HG03060 (cell line): ENCODE data around the gene RNF11.
"Not testable (repeated sequence)": the region's sequence is repeated elsewhere in the genome, so short reads cannot be mapped to it uniquely, and the experiment has no call there.

Experiments used
- ATAC-seq: cut with Tn5 transposase; IDR thresholded peaks from one replicate; pipeline ENCODE4 v1.9.1; 2021; ENCODE audit warnings: low read depth, moderate number of reproducible peaks; ENCODE audit not compliant: unreplicated experiment

The RNF11 gene

DNA sequence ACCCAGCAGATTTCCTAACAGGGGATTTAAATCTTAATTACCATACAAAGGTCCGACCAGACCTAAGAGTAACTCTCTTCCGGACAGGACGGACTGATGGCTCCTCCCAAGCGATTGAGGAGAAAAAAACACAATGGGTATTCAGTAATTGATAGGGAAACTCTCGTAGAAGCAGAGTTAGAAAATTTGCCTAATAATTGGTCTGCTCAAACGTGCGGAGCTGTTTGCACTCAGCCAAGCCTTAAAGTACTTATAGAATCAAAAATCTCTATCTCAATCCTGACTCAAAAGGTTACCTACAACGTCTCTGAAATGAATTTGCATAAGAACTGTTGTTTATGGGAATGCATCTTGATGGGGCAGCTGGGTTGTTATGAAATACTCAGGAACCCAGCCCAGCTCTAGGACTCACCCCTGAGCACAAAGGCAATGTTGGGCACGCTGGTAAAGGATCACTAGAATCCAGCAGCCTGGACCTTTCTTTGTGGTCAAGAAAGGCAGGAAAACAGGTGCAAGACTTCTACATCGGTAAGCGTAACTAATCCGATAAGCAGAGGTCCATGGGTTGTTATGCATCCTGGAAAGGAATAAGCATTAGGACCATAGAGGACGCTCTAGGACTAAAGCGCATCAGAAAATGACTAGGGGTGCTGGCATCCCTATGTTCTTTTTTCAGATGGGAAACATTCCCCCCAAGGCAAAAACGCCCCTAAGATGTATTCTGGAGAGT is 8.7 kb upstream of the RNF11 start:
- not testable (repeated sequence) for ATAC-seq

GRCh38 chr1:51228471-51228870 is 7.6 kb upstream of the RNF11 start:
- not testable (repeated sequence) for ATAC-seq

DNA sequence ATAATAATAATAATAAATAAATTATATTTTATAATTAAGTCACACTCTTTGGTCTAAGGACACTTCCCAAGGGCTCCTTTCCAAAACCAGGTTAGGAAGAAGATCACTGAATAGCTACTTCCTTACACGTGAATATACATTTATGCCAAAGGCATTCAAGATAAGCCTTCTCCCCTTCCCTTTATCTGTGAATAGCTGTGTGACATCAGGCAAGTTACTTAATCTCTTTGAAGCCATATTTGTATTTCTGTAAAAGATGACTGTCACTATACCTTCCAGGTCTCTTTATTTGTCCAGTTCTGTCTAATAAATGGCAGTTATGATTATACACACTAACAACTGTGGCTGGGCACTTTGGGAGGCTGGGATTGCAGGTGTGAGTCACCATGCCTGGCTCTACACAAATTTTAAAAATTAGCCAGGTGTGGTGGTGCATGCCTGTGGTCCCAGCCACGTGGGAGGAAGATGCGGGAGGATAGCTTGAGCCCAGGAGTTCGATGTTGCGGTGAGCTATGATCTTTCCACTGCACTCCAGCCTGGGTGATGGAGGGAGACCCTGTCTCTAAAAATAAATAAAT is 5.5 kb upstream of the RNF11 start:
- no peak for ATAC-seq

DNA sequence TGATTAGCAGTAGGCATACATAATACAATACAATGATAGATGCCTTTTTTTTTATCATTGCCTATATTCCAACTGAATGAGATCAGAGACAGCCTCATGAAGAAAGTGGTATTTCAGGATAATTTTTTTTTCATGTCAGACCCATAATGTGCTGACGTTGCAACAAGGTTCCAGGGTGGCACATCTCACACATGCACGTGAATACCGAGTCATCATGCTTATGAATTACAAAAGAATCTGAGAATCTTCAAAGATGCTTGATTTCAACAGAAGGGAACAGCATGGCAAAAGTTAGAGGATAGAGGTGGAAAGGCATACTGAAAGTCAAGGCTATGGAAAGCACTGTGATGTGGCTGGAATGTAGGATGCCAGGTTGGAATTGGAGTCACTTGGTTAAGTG is 5.0 kb upstream of the RNF11 start:
- ATAC-seq: no peak

DNA sequence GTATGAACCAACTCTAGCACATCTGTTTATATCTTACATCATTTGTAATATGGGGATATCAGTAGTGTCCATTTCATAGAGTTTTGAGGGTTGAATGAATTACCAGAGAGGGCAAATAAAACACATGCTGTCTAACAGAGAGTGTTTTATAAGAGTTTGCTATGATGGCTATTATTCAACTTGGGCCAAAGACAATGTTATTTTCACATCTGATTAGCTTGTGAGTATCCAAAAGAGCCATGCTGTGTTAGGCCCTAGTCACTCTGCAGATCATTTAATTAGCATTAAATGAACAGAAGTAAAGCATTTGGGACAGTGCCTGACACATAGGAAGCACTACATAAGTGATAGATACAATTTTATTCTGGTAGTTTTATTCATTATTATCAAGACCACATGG is 4.2 kb upstream of the RNF11 start:
- no peak for ATAC-seq

- ATAC-seq: not testable (repeated sequence)
Observed at GRCh38 chr1:51234236-51234635, 1.8 kb upstream of the RNF11 start.

- peak; percentile 70 for ATAC-seq
Observed at GRCh38 chr1:51234721-51235425, 1.2 kb upstream of the RNF11 start.

DNA sequence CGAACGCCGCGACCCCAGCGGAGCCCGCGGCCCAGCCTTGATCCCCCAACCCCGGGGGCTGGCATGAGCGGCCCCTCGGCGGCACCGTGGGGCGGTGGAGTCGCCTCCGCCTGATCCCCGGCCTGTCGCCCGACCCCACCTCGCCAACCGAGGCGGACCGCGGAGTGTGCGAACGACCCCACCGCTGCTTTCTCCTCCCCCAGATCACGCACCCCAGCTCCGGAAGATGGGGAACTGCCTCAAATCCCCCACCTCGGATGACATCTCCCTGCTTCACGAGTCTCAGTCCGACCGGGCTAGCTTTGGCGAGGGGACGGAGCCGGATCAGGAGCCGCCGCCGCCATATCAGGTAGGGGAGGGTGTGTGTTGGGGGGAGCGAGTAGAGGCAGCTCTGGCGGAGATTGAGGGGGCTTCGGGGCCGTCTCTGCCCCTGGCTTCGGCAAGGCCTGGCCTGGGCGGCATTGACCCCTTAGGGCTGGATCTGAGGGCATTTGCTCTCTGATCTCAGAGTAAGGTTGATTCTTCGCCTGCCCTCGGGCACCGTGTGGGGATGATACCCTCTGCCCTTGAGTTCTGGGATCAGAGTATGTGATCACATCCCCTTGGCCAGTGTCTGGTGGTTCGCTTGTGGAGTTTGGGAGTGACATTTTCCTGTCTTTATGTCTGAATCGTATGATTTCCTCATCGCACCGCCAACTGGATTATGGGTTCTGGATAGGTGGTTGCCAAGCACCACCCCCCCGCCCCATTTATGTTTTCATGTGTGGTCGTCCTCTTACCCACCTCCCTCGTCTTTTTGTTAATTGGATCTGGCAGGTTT is 668 bp downstream of the RNF11 start:
- ATAC-seq: no peak

- ATAC-seq: no peak
Observed at GRCh38 chr1:51237351-51238033, 1.4 kb downstream of the RNF11 start.

DNA sequence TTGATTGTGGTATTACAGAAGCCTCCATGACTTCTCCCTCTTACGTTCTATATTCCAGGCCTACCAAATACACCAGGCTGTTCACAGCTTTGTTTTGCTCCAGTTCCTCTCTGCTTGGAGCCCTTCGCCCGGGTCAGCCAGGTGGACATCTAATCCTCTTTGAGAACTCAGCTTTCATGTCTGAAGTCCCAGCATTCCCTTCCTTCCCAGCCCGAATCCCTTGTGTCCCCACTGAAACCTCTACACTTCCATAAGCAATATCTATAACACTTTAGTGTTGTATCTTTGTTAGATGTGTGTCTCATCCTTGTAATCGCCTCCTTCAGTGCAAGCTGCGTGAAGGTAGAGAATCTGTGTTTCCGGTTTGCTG is 1.9 kb downstream of the RNF11 start:
- no peak for ATAC-seq

DNA sequence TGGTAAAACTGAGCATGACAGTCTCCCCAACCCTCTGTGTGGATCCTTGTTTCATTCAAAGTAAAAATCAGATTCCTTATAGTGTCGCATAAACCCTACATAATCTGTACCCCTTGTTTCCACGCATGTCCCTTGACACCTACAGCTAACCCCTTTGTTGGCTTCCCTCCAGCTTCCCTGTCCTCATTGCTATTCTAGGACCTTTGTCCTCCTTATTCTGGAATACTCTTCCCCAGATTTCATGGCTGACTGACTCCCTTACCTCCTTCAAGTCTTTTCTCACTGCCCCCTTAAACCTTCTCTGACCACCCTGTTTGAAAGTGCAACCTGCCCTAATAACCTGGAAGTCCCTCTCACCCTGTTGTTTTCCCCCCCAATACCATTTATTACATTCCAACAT is 4.0 kb downstream of the RNF11 start:
- no peak for ATAC-seq

DNA sequence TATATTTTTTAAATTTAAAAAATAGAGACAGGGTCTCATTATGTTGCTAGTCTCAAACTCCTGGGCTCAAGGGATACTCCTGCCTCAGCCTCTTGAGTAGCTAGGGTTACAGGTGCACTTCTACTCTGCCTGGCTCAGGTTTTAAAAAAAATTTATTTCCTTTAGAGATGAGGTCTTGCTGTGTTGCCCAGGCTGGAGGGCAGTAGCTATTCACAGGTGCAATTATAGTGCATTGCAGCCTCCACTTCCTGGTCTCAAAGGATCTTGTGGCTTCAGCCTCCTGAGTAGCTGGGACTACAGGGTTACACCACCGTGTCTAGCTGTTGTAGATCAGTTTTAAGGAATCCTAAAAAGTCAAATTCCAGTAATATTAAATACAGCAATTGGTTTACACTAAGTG is 5.0 kb downstream of the RNF11 start:
- no peak for ATAC-seq

DNA sequence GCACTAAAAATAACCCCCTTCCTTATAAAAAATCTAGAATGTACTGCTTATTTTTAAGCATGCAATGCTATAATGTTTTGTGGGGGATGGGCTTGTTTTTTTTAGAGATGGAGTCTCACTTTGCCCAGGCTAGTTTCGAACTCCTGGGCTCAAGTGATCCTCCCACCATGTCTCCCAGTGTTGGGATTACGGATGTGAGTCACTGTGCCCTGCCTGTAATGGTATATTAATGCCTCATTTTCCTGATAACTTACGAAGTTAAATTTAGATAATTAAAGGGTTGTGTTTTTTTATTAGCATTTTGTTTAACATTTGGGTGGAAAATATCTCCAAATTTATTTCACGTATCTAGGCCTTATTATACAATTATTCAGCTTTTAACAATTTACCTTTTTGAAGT is 6.5 kb downstream of the RNF11 start:
- no peak for ATAC-seq

DNA sequence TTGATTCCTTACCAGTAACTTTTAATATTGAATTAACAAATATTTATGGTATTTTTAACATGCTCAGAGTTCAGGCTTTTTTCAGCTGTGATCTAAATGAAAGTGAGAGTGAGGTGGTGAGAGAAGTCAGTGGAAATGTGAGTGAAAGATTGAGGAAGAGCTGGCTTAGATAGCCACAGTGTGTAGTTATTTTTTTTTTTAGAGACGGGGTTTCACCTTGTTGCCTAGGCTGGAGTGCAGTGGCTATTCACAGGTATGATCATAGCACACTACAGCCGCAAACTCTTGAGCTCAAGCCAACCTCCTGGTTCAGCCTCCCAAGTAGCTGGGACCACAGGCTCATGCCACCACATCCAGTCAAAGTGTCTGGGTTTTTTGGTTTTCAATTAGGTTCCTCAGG is 10.9 kb downstream of the RNF11 start:
- no peak for ATAC-seq

DNA sequence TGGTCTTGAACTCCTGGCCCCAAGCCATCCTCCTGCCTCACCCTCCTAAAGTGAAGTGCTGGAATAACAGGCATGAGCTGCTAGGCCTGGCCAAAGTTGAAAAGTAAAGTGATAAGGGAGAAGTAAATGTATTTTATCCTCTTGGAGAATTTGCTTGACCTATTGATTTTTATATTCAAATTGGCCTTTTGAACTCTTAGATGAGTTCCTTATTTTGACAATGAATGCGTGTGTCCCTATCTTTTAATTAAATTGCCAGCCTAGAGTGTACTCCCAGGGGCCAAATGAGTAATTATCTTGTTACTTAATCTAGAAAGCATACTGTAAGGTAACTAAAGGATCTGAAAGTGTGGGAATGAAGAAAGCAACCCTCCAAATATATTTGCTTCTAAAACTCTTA is 11.4 kb downstream of the RNF11 start:
- ATAC-seq: no peak

GRCh38 chr1:51249445-51249844 is 13.4 kb downstream of the RNF11 start:
- ATAC-seq: no peak

GRCh38 chr1:51250729-51251128 is 14.7 kb downstream of the RNF11 start:
- not testable (repeated sequence) for ATAC-seq

DNA sequence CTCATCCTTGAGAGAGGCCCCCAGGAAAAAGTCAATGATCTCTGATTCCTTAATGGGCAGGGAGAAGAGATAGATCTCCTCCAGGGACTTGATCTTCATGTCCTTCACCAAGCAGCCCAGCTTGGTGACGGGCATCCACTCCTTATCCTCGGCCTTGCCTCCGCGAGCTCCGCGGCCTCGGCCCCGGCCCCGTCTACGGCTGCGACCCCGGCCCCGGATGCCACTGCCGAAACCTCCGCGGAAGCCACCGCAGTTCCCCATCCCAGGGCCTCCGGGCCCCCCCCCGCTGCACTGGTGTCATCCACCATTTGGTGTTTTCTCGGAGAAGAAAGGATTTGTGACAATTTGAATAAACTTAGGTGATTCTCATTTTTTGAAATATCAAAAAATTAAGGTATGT is 15.1 kb downstream of the RNF11 start:
- not testable (repeated sequence) for ATAC-seq

DNA sequence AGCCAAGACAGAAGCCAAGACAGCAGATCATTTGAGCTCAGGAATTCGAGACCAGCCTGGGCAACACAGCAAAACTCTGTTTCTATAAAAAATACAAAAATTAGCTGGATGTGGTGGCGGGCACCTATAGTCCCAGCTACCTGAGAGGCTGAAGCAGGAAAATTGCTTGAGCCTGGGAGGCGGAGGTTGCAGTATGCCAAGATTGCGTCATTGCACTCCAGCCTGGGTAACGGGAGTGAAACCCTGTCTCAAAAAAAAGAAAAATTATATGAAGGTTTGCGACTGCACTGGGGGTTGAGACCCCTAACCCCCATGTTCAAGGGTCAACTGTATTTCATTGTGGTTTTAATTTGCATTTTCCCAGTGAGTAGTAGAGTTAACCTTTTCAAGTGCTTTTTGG is 16.3 kb downstream of the RNF11 start:
- ATAC-seq: no peak

DNA sequence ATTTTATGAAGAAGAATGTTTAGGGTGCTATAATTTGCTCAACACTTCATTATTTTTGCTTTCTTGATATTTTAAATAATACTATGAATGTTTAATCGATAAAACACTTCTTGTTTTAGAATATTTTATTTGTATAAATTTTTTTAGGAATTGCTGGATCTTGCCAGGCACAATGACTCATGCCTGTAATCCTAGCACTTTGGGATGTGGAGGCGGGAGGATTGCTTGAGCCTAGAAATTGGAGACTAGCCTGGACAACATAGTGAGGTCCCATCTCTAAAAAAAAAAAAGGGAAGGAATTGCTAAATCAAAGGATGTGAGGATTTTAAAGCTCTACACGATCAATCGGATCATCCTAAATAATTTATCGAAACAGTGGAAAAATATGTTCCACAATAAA is 17.6 kb downstream of the RNF11 start:
- ATAC-seq: no peak

DNA sequence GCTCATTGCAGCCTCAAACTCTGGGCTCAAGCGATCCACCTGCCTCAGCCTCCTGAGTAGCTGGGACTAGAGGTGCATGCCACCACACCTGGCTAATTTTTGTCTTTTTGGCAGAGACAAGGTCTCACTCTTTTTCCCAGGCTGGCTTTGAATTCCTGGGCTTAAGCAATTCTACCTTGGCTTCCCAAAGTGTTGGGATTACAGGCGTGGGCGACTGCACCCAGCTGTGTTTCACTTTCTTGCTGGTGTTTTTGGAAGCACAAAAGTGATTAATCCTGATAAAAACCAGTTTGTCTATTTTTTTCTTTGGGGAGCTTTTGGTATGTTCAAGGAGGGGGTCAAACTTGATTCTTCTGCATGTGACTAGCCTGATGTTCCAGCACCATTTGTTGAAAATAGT is 19.3 kb downstream of the RNF11 start:
- no peak for ATAC-seq
